Heart left ventricle (tissue), 16 donors: ENCODE results near the gene SEC14L6. TPM values are rescaled to one million over a fixed set of nuclear protein-coding genes. Genes with fewer than 3 reads are reported as not detected.

Experiments used
- ATAC-seq, 4 donors: fragments of 200-7000 bp; cut with Tn5 transposase; one replicate each; pipeline ENCODE4 v1.9.1; 2020 to 2022; ENCODE audit warnings: moderate library complexity in 4 of 4, mild to moderate bottlenecking in 3 of 4, moderate number of reproducible peaks in 1 of 4
- DNase-seq, 5 donors: peaks; one replicate each; pipeline ENCODE4 v3.0.0-alpha.2; 2020
- H3K27ac ChIP-seq, 12 donors: fragments of 200-600 bp; sonication (generic) in 4 of 12; one replicate each; pipeline versions ENCODE4 v1.5.0 to v1.8.0; 2016 to 2022; ENCODE audit warnings: mild to moderate bottlenecking in 2 of 12
- H3K27me3 ChIP-seq, 9 donors: fragments of 200-600 bp; sonication (generic) in 2 of 9; one replicate each; pipeline versions ENCODE4 v1.5.1 to v1.8.0; 2016 to 2022; ENCODE audit warnings: mild to moderate bottlenecking in 3 of 9
- H3K36me3 ChIP-seq, 9 donors: fragments of 200-600 bp; sonication (generic) in 2 of 9; one replicate each; pipeline versions ENCODE4 v1.5.0 to v1.8.0; 2018 to 2022; ENCODE audit warnings: mild to moderate bottlenecking in 2 of 9
- H3K4me1 ChIP-seq, 12 donors: fragments of 200-600 bp; sonication (generic) in 4 of 12; one replicate each; pipeline versions ENCODE4 v1.5.0 to v1.8.0; 2016 to 2022; ENCODE audit warnings: mild to moderate bottlenecking in 3 of 12
- H3K4me3 ChIP-seq, 12 donors: fragments of 200-600 bp; sonication (generic) in 4 of 12; one replicate each; pipeline versions ENCODE4 v1.5.0 to v1.8.0; 2017 to 2022; ENCODE audit warnings: mild to moderate bottlenecking in 9 of 12, moderate library complexity in 4 of 12
- H3K9me3 ChIP-seq, 12 donors: fragments of 200-600 bp; sonication (generic) in 4 of 12; one replicate each; pipeline versions ENCODE4 v1.5.0 to v1.8.0; 2016 to 2022; ENCODE audit warnings: mild to moderate bottlenecking in 1 of 12
- CTCF ChIP-seq, 12 donors: fragments of 200-600 bp; sonication (generic) in 4 of 12; IDR thresholded peaks; one replicate each; pipeline versions ENCODE4 v1.5.0 to v1.8.0; 2018 to 2022; ENCODE audit warnings: antibody characterized with exemption in 12 of 12, mild to moderate bottlenecking in 5 of 12
- POLR2A ChIP-seq, 2 donors: fragments of 450-650 bp; IDR thresholded peaks; one replicate each; pipeline ENCODE4 v1.6.1; 2017; ENCODE audit warnings: antibody characterized with exemption in 2 of 2, mild to moderate bottlenecking in 2 of 2, moderate library complexity in 2 of 2
- WGBS, 4 donors: extraction: QIAGEN DNeasy Blood & Tissue Kit in 2 of 4; methylation state at CpG; one replicate each; pipeline versions ENCODE4 v1.1.5 to v1.1.7; 2013 to 2018; 5-methylcytosine and 5-hydroxymethylcytosine counted together
- intact Hi-C, 10 donors: fragments of 100-400 bp; cut with DNase I; formaldehyde crosslinking; loops; one replicate each; pipeline versions ENCODE4 v1.11.1 to v1.14.2; 2022
- polyA plus RNA-seq, 2 donors: library from polyadenylated mRNA; stranded (reverse); fragments of 200-250 nt; gene quantifications; one replicate each; pipeline ENCODE4 v1.2.3, GENCODE V29; 2013
- total RNA-seq, 9 donors: library from RNA; depleted of rRNA in 2 of 9; stranded (reverse); fragments of >200 nt in 2 of 9; fragmentation: NEBNext Ultra II Directional in 3 of 9; extraction: Animal tissue kit (Norgen Biotek cat#: 25700) in 3 of 9; gene quantifications; one replicate each; pipeline versions ENCODE4 v1.1.0 to v1.2.4, GENCODE V29; 2016 to 2023
- donor health status: ischemic (EF 13 %, LVEDD 7.1; RV severe dilation, severe dysfunction).
- donor health status: healthy with polysubstance abuse.
- donor health status: DM: no; HTN: yes; CAD: no.
- donor health status: DM: no; HTN: no; CAD: no.
- donor health status: ischemic (EF 25% LVEDD 6.9; RV normal size, moderate dysfunction).
- donor health status: ischemic (EF 25% LVEDD 5.7; RV mildly dilated, moderate dysfunction).
- donor health status: healthy.
- donor health status: DM: yes; HTN: yes; CAD: no.
- donor health status: ischemic (EF 35%, LVEDD 5.7; RV mildly dilated, moderate dysfunction).
- donor health status: nonischemic (EF 11% LVEDD 7.7; RV severe dilation, severe dysfunction).
- donor health status: DM: yes; HTN: yes; CAD: no.
- donor health status: PGD.
- donor health status: ischemic (EF 29% LVEDD 5.4; RV normal size, mild dysfunction).
- donor health status: nonischemic (EF 23%, LVEDD 6.1; RV moderate dilation, normal function).

The SEC14L6 gene
- total and polyA plus RNA-seq, 11 donors: 0.03 to 2.8 (median 0.16) TPM; not detected in 8

GRCh38 chr22:30474683-30475424 is 71.7 kb downstream of the SEC14L6 start:
- DNase-seq: peak in 1 of 5 donors; percentile 12
- WGBS, 4 donors: 48 to 55% (median 51%) methylated on average over 4 to 6 of the region's 6 CpGs
- intact Hi-C loops: no loop called here

GRCh38 chr22:30474121-30474520 is 72.4 kb downstream of the SEC14L6 start:
- Histone ChIP-seq H3K36me3 (no peaks in the 10 kb centered on the region), H3K4me3 (no peak overlapping the region), H3K27ac (no peak overlapping the region), H3K27me3 (peaks cover 0 to 34% (median 9%) of the 10 kb centered on the region in 9 donors), H3K4me1 (no peaks in the 10 kb centered on the region), H3K9me3 (no peaks in the 10 kb centered on the region)
- intact Hi-C loops: no loop called here
- WGBS, 4 donors: 89 to 97% (median 92%) methylated on average over 4 of the region's 4 CpGs
- DNase-seq (no peak), ATAC-seq (no peak)
- no peak for TF ChIP-seq CTCF (IDR thresholded peaks at IDR 0.05)
- no peak for TF ChIP-seq POLR2A (IDR thresholded peaks at IDR 0.05)

More at GRCh38 chr22:30474683-30475424, 71.7 kb downstream of the SEC14L6 start:
- no peaks in the 10 kb centered on the region for H3K4me1 ChIP-seq
- no peak overlapping the region for H3K27ac ChIP-seq
- H3K4me3 ChIP-seq: no peak overlapping the region
- TF ChIP-seq CTCF (IDR thresholded peaks at IDR 0.05): no peak
- no peak for TF ChIP-seq POLR2A (IDR thresholded peaks at IDR 0.05)
- no peaks in the 10 kb centered on the region for H3K36me3 ChIP-seq
- no peak for ATAC-seq
- H3K27me3 ChIP-seq: peaks cover 0 to 34% (median 9%) of the 10 kb centered on the region in 9 donors
- no peaks in the 10 kb centered on the region for H3K9me3 ChIP-seq

GRCh38 chr22:30472994-30473720 is 73.4 kb downstream of the SEC14L6 start:
- WGBS, 4 donors: 67 to 74% (median 72%) methylated on average over 4 of the region's 4 CpGs
- intact Hi-C loops: no loop called here
- no peak overlapping the region for H3K27ac ChIP-seq
- H3K27me3 ChIP-seq: peaks cover 0 to 34% (median 9%) of the 10 kb centered on the region in 9 donors
- ATAC-seq: no peak
- H3K4me3 ChIP-seq: no peak overlapping the region
- H3K9me3 ChIP-seq: no peaks in the 10 kb centered on the region
- no peak for TF ChIP-seq CTCF (IDR thresholded peaks at IDR 0.05)
- no peak for TF ChIP-seq POLR2A (IDR thresholded peaks at IDR 0.05)
- no peak for DNase-seq
- H3K4me1 ChIP-seq: no peaks in the 10 kb centered on the region
- no peaks in the 10 kb centered on the region for H3K36me3 ChIP-seq

Other genes starting within 250 kb of the SEC14L6 start
- gene TBC1D10A, start 219.8 kb downstream of the SEC14L6 start, total RNA-seq: 10 to 100 TPM in 1 of 9 donors, 1 to 10 TPM in 8; 4.3 to 10.1 (median 7.1) TPM
- gene TBC1D10A, start 219.8 kb downstream of the SEC14L6 start, polyA plus RNA-seq: 1 to 10 TPM; 4.5 to 9.5 TPM
- 100 to 1,000 TPM in 4 of 9 donors, 10 to 100 TPM in 5; 57.7 to 142 (median 99.2) TPM for gene SF3A1, start 189.8 kb downstream of the SEC14L6 start, total RNA-seq
- 10 to 100 TPM; 11.4 to 31.3 TPM for gene SF3A1, start 189.8 kb downstream of the SEC14L6 start, polyA plus RNA-seq
- gene CCDC157, start 189.7 kb downstream of the SEC14L6 start, total RNA-seq: 1 to 10 TPM in 5 of 9 donors, under 1 TPM in 4; 0.45 to 1.7 (median 1.1) TPM
- 1 to 10 TPM in 1 of 2 donors, under 1 TPM in 1; 0.42 to 1.4 TPM for gene CCDC157, start 189.7 kb downstream of the SEC14L6 start, polyA plus RNA-seq
- 10 to 100 TPM in 1 of 9 donors, 1 to 10 TPM in 8; 3.3 to 12.2 (median 6.7) TPM for gene RNF215, start 159.3 kb downstream of the SEC14L6 start, total RNA-seq
- 1 to 10 TPM; 4.2 to 7.0 TPM for gene RNF215, start 159.3 kb downstream of the SEC14L6 start, polyA plus RNA-seq
- gene SEC14L2, start 149.7 kb downstream of the SEC14L6 start, total RNA-seq: 1 to 10 TPM in 5 of 9 donors, under 1 TPM in 4; 0.35 to 3.9 (median 1.6) TPM
- gene SEC14L2, start 149.7 kb downstream of the SEC14L6 start, polyA plus RNA-seq: 10 to 100 TPM in 1 of 2 donors, under 1 TPM in 1; 0.30 to 11.2 TPM
- gene MTFP1, start 121.0 kb downstream of the SEC14L6 start, total RNA-seq: 10 to 100 TPM in 7 of 9 donors, 1 to 10 TPM in 2; 5.0 to 44.0 (median 15.9) TPM
- gene MTFP1, start 121.0 kb downstream of the SEC14L6 start, polyA plus RNA-seq: 100 to 1,000 TPM in 1 of 2 donors, 10 to 100 TPM in 1; 36.2 to 139 TPM
- gene SEC14L3, start 74.7 kb downstream of the SEC14L6 start, total RNA-seq: not detected
- not detected for gene SEC14L3, start 74.7 kb downstream of the SEC14L6 start, polyA plus RNA-seq
- gene SEC14L4, start 41.0 kb downstream of the SEC14L6 start, total RNA-seq: under 1 TPM in 1 of 9 donors, not detected in 8; 0.27 TPM
- not detected for gene SEC14L4, start 41.0 kb downstream of the SEC14L6 start, polyA plus RNA-seq
- 1 to 10 TPM in 1 of 9 donors, under 1 TPM in 3, not detected in 5; 0.25 to 1.1 (median 0.58) TPM for gene GAL3ST1, start 27.9 kb upstream of the SEC14L6 start, total RNA-seq
- under 1 TPM; 0.14 to 0.19 TPM for gene GAL3ST1, start 27.9 kb upstream of the SEC14L6 start, polyA plus RNA-seq
- gene PES1, start 45.2 kb upstream of the SEC14L6 start, total RNA-seq: 10 to 100 TPM; 15.7 to 39.8 (median 27.8) TPM
- 10 to 100 TPM; 23.0 to 60.9 TPM for gene PES1, start 45.2 kb upstream of the SEC14L6 start, polyA plus RNA-seq
- gene TCN2, start 60.4 kb upstream of the SEC14L6 start, total RNA-seq: 10 to 100 TPM; 11.2 to 69.9 (median 19.5) TPM
- 10 to 100 TPM; 11.0 to 19.2 TPM for gene TCN2, start 60.4 kb upstream of the SEC14L6 start, polyA plus RNA-seq
- 1 to 10 TPM; 2.4 to 9.8 (median 4.0) TPM for gene SLC35E4, start 89.0 kb upstream of the SEC14L6 start, total RNA-seq
- gene SLC35E4, start 89.0 kb upstream of the SEC14L6 start, polyA plus RNA-seq: 1 to 10 TPM; 3.4 to 5.1 TPM
- gene DUSP18, start 121.1 kb upstream of the SEC14L6 start, total RNA-seq: 1 to 10 TPM; 1.8 to 6.1 (median 3.1) TPM
- gene DUSP18, start 121.1 kb upstream of the SEC14L6 start, polyA plus RNA-seq: 1 to 10 TPM; 1.6 to 3.2 TPM
- gene OSBP2, start 148.1 kb upstream of the SEC14L6 start, total RNA-seq: 10 to 100 TPM in 6 of 9 donors, 1 to 10 TPM in 3; 5.2 to 23.5 (median 13.2) TPM
- gene OSBP2, start 148.1 kb upstream of the SEC14L6 start, polyA plus RNA-seq: 1 to 10 TPM; 2.0 to 5.1 TPM